22Rv1 (cell line): ENCODE measurements around the gene PATE2.

Source experiments
- H3K27ac ChIP-seq: fragments of 450-650 bp; 2 replicates; pipeline ENCODE4 v1.5.1; 2017
- CTCF ChIP-seq: fragments of 450-650 bp; IDR thresholded peaks from 2 replicates; pipeline ENCODE4 v1.5.1; 2017; ENCODE audit warnings: mild to moderate bottlenecking
- ZFX ChIP-seq: fragments of 450-650 bp; IDR thresholded peaks from 2 replicates; pipeline ENCODE4 v1.6.1; 2017; ENCODE audit warnings: antibody characterized with exemption, borderline replicate concordance

Gene PATE2

GRCh38 chr11:125763483-125763882, 15.1 kb downstream of the PATE2 start:
- no peak overlapping the region for H3K27ac ChIP-seq
- TF ChIP-seq CTCF, result no peak
- TF ChIP-seq ZFX, result no peak

DNA sequence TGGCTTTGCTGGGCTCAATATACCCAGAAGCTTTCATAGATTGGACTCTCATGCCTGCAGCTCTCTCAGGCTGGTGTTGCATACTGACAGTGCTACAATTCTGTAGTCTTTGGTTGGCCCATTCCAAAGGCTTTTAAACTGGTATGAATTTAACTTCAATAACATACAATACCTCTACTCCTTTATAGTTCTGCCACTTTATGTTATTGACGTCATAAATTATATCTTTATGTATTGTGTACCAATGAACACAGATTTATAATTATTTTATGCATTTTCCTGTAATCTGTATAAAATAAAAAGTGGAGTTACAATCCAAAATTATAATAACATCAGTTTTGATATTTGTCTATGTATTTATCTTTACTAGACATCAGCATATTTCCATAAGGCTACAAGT, 16.2 kb downstream of the PATE2 start:
- H3K27ac ChIP-seq, result no peak overlapping the region
- TF ChIP-seq ZFX (no peak), CTCF (no peak)

- H3K27ac ChIP-seq, result no peak overlapping the region
- TF ChIP-seq ZFX, result no peak
- TF ChIP-seq CTCF, result no peak
Observed at GRCh38 chr11:125756050-125756449, 22.6 kb downstream of the PATE2 start.

GRCh38 chr11:125750629-125751028, 28.0 kb downstream of the PATE2 start:
- TF ChIP-seq CTCF (0 out of 2 replicates have a peak, but pooled peaks have one; percentile 22), ZFX (no peak)
- no peak overlapping the region for H3K27ac ChIP-seq

GRCh38 chr11:125745979-125746378, 32.6 kb downstream of the PATE2 start, which contains the start of gene PATE1:
Gene PATE1, plus strand, starts transcription at chr11:125746279. Its CDS starts 26 bp downstream, at chr11:125746305.
- no peak within 1 kb of the TSS for H3K27ac ChIP-seq
- TF ChIP-seq CTCF (no peak), ZFX (no peak)

DNA sequence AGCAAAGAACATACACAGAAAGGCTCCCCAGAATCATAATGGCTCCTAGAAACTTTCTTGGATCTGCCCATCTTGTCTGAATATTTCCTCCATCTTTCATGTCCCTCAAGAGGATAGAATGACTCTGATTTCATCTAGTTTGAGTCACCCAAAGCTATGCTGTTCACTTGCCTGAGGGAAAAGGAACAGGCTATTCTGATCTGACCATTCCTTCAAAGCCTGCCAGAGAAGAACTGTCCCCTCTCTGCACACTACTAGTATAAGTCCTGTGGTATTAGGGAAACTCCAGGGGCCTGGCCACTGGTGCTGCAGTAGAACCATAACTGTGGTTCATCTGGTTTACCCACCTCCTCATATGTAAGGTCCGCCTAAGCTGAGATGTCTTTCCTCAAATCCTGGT, 34.9 kb downstream of the PATE2 start:
- H3K27ac ChIP-seq, result no peak overlapping the region
- TF ChIP-seq CTCF (no peak), ZFX (no peak)

- H3K27ac ChIP-seq, result no peak overlapping the region
- TF ChIP-seq CTCF, result no peak
- no peak for TF ChIP-seq ZFX
Observed at GRCh38 chr11:125740617-125741016, 38.0 kb downstream of the PATE2 start.
